B cell (primary cell): Measurements from ENCODE around the gene COG7. TPM values are rescaled to one million over a fixed set of nuclear protein-coding genes. Genes with fewer than 3 reads are reported as not detected.

Experiments
- ATAC-seq: fragments of 200-7000 bp; cut with Tn5 transposase; one replicate; pipeline ENCODE4 v1.10.0; 2021; ENCODE audit warnings: low read depth, mild to moderate bottlenecking, moderate number of reproducible peaks, moderate library complexity
- CTCF ChIA-PET: fragments of 350-600 bp; sonication (Branson Sonifier 250); formaldehyde crosslinking; loops from one replicate; lab custom pipeline; 2021; ENCODE audit warnings: antibody characterized with exemption, inconsistent platforms; lab: Charles Lee
- POLR2A ChIA-PET: fragments of 350-600 bp; sonication (Branson Sonifier 250); formaldehyde crosslinking; loops from one replicate; lab custom pipeline; 2021; ENCODE audit warnings: antibody characterized with exemption; lab: Charles Lee
- DNase-seq: peaks from one replicate; pipeline ENCODE4 v3.0.0; 2013
- H2AFZ ChIP-seq: 2 replicates; pipeline ENCODE4 v1.6.1; 2012; ENCODE audit warnings: mild to moderate bottlenecking, low read depth, low read length; ENCODE audit not compliant: insufficient read depth, poor library complexity, severe bottlenecking
- H3K27ac ChIP-seq, 2 donors: 1 replicate in 1 of 2; 2 replicates in 1 of 2; pipeline ENCODE4 v1.5.1; 2012 to 2013; ENCODE audit warnings: low read length in 2 of 2, mild to moderate bottlenecking in 2 of 2, moderate library complexity in 1 of 2
- H3K27me3 ChIP-seq, 4 experiments: fragments of 200-600 bp in 1 of 4; sonication (generic) in 1 of 4; replicated peaks in 1 of 4; 1 replicate in 2 of 4; 2 replicates in 2 of 4; pipeline versions ENCODE4 v1.6.1 to v1.7.0; 2013 to 2016; ENCODE audit warnings: low read length in 3 of 4, mild to moderate bottlenecking in 2 of 4, mixed read lengths in 1 of 4, moderate library complexity in 1 of 4; ENCODE audit not compliant: insufficient read depth in 4 of 4, control insufficient read depth in 3 of 4; ENCODE audit errors: control extremely low read depth in 1 of 4
- H3K36me3 ChIP-seq, 2 experiments: replicated peaks in 1 of 2; 1 replicate in 1 of 2; 2 replicates in 1 of 2; pipeline versions ENCODE4 v1.6.1 to v1.7.1; 2013; ENCODE audit warnings: low read length in 1 of 2; ENCODE audit not compliant: insufficient read depth in 2 of 2, control insufficient read depth in 1 of 2; ENCODE audit errors: control extremely low read depth in 1 of 2, extremely low read depth in 1 of 2
- H3K4me1 ChIP-seq, 2 donors: fragments of 200-600 bp in 1 of 2; sonication (generic) in 1 of 2; 1 replicate in 1 of 2; 2 replicates in 1 of 2; pipeline versions ENCODE4 v1.5.1 to v1.6.1; 2013 to 2017; ENCODE audit warnings: low read length in 2 of 2; ENCODE audit not compliant: control insufficient read depth in 2 of 2, insufficient read depth in 2 of 2
- H3K4me2 ChIP-seq: replicated peaks from 2 replicates; pipeline ENCODE3; 2012; ENCODE audit warnings: mild to moderate bottlenecking, low read depth, low read length; ENCODE audit not compliant: poor library complexity, severe bottlenecking
- H3K4me3 ChIP-seq, 5 experiments: fragments of 200-600 bp in 1 of 5; sonication (generic) in 1 of 5; 1 replicate in 3 of 5; 2 replicates in 2 of 5; pipeline versions ENCODE4 v1.5.1 to v1.7.0; 2011 to 2016; ENCODE audit warnings: low read length in 4 of 5, mild to moderate bottlenecking in 4 of 5, low read depth in 2 of 5, control low read depth in 1 of 5, moderate library complexity in 1 of 5; ENCODE audit not compliant: insufficient read depth in 1 of 5; ENCODE audit errors: control extremely low read depth in 1 of 5, extremely low read depth in 1 of 5
- H3K79me2 ChIP-seq: fragments of 200-600 bp; sonication (generic); one replicate; pipeline ENCODE4 v1.6.0; 2016; ENCODE audit warnings: low read length; ENCODE audit not compliant: control insufficient read depth, insufficient read depth
- H3K9ac ChIP-seq: fragments of 200-600 bp; sonication (generic); 2 replicates; pipeline ENCODE4 v1.6.1; 2017; ENCODE audit warnings: mild to moderate bottlenecking, low read length, moderate library complexity
- H3K9me3 ChIP-seq, 3 donors: one replicate each; pipeline versions ENCODE4 v1.6.1 to v1.7.1; 2013; ENCODE audit warnings: low read length in 2 of 3; ENCODE audit not compliant: control insufficient read depth in 2 of 3, insufficient read depth in 1 of 3; ENCODE audit errors: control extremely low read depth in 1 of 3
- H4K20me1 ChIP-seq: 2 replicates; pipeline ENCODE4 v1.6.0; 2012; ENCODE audit warnings: mild to moderate bottlenecking, low read length; ENCODE audit not compliant: insufficient read depth, control insufficient read depth, poor library complexity, severe bottlenecking
- H3K27ac Mint-ChIP-seq: one replicate; pipeline ENCODE4 v1.8.0; 2021; ENCODE audit warnings: mixed read lengths
- H3K27me3 Mint-ChIP-seq: one replicate; pipeline ENCODE4 v1.8.0; 2021; ENCODE audit warnings: mixed read lengths
- H3K4me1 Mint-ChIP-seq: one replicate; pipeline ENCODE4 v1.8.0; 2021; ENCODE audit warnings: mixed read lengths
- H3K4me3 Mint-ChIP-seq: one replicate; pipeline ENCODE4 v1.8.0; 2021; ENCODE audit warnings: mixed read lengths
- H3K9me3 Mint-ChIP-seq: one replicate; pipeline ENCODE4 v1.8.0; 2022; ENCODE audit warnings: mixed read lengths; ENCODE audit not compliant: insufficient read depth
- EZH2 ChIP-seq: IDR thresholded peaks from 2 replicates; pipeline ENCODE4 v1.6.1; 2012; ENCODE audit warnings: borderline replicate concordance, low read depth, mild to moderate bottlenecking, moderate library complexity, low read length; ENCODE audit not compliant: insufficient read depth, poor library complexity, severe bottlenecking
- WGBS: methylation state at CpG from one replicate; pipeline ENCODE4 v1.1.5; 2013; ENCODE audit warnings: missing lambda C conversion rate; ENCODE audit not compliant: insufficient coverage; 5-methylcytosine and 5-hydroxymethylcytosine counted together
- intact Hi-C: fragments of 100-400 bp; cut with micrococcal nuclease; formaldehyde crosslinking; loops from one replicate; pipeline ENCODE4 v1.10.0; 2022
- polyA plus RNA-seq: library from polyadenylated mRNA; depleted of rRNA; stranded (reverse); fragments of >200 nt; gene quantifications from 2 replicates; pipeline ENCODE4 v1.2.3, GENCODE V29; 2012
- total RNA-seq, 2 donors: library from RNA; stranded (reverse); fragments of 120-200 nt in 1 of 2; gene quantifications; 1 replicate in 1 of 2; 2 replicates in 1 of 2; pipeline versions ENCODE4 v1.2.3 to v1.2.4, GENCODE V29; 2013 to 2022
- TF ChIP-seq, protein P1 (sequence below): fragments of 200-600 bp; IDR thresholded peaks from one replicate; pipeline ENCODE4 v1.8.0; 2022; ENCODE audit warnings: antibody characterized with exemption, mild to moderate bottlenecking

Gene COG7
- total and polyA plus RNA-seq, 2 donors (not counting 1 experiment from before 2014, with no cell fraction given) = 21.3 to 37.8 TPM

DNA sequence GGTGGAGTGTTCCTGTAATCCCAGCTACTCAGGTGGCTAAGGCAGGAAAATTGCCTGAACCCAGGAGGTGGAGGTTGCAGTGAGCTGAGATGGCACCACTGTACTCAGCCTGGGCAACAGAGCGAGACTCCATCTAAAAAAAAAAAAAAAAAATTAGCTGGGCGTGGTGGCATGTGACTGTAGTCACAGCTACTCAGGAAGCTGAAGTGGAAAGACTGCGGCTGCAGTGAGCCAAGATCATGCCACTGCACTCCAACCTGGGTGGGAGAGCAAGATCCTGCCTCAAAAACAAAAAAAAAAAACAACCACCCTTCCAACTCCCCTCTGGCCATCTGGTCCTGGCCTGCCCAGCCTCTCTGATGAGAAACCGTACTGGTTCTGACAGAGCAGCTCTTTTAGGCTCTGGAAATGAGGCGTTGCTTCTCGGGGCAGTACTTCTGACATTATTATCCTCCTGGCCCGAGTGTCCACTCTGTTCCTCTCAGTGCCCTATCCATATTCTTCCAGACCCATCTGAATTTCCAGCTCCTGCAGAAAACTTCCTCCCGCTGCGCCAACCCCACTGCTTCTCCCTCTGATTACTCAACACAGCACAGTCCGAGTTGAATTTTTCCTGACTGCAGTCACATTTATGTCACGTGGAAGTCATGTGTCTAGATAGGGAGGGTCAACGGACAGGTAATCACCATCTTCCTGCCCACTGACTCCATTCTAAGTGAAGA lies 44.0 kb upstream of the COG7 start:
- peaks cover 3 to 74% of the 10 kb centered on the region in 2 experiments for H3K36me3 ChIP-seq
- Mint-ChIP-seq H3K4me1 (peaks cover 64% of the 10 kb centered on the region), H3K27ac (peak overlapping the region; percentile 76), H3K27me3 (no peaks in the 10 kb centered on the region), H3K4me3 (peak overlapping the region; percentile 67), H3K9me3 (no peaks in the 10 kb centered on the region)
- peaks cover 58 to 64% of the 10 kb centered on the region in 2 donors for H3K4me1 ChIP-seq
- intact Hi-C loops = no loop called here
- H3K4me2 ChIP-seq = peak overlapping the region; percentile 57
- DNase-seq = peak; percentile 50
- H3K79me2 ChIP-seq = peaks cover 100% of the 10 kb centered on the region
- H3K27me3 ChIP-seq = no peaks in the 10 kb centered on the region
- ChIA-PET CTCF (interaction anchor here (1.1 to 2.3 kb wide), 3 partner anchors 11 to 100 kb away, joined by 3 to 8 read pairs (median 3); partner anchors contain the start of gene NDUFAB1), POLR2A (interaction anchor here (0.5 to 1.5 kb wide), 4 partner anchors 14 to 58 kb away, joined by 3 to 6 read pairs (median 4); partner anchors contain the start of gene GGA2)
- no peaks in the 10 kb centered on the region for H3K9me3 ChIP-seq
- peak overlapping the region; percentile 14 to 54 for H3K27ac ChIP-seq
- 64% methylated on average over 5 of the region's 12 CpGs for WGBS
- TF ChIP-seq, protein P1, sequence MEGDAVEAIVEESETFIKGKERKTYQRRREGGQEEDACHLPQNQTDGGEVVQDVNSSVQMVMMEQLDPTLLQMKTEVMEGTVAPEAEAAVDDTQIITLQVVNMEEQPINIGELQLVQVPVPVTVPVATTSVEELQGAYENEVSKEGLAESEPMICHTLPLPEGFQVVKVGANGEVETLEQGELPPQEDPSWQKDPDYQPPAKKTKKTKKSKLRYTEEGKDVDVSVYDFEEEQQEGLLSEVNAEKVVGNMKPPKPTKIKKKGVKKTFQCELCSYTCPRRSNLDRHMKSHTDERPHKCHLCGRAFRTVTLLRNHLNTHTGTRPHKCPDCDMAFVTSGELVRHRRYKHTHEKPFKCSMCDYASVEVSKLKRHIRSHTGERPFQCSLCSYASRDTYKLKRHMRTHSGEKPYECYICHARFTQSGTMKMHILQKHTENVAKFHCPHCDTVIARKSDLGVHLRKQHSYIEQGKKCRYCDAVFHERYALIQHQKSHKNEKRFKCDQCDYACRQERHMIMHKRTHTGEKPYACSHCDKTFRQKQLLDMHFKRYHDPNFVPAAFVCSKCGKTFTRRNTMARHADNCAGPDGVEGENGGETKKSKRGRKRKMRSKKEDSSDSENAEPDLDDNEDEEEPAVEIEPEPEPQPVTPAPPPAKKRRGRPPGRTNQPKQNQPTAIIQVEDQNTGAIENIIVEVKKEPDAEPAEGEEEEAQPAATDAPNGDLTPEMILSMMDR = no peak
- TF ChIP-seq EZH2 = no peak
- H3K9ac ChIP-seq = no peak overlapping the region
- H4K20me1 ChIP-seq = peaks cover 100% of the 10 kb centered on the region
- peak; percentile 76 for ATAC-seq
- H3K4me3 ChIP-seq = no peak overlapping the region
- no peak overlapping the region for H2AFZ ChIP-seq

DNA sequence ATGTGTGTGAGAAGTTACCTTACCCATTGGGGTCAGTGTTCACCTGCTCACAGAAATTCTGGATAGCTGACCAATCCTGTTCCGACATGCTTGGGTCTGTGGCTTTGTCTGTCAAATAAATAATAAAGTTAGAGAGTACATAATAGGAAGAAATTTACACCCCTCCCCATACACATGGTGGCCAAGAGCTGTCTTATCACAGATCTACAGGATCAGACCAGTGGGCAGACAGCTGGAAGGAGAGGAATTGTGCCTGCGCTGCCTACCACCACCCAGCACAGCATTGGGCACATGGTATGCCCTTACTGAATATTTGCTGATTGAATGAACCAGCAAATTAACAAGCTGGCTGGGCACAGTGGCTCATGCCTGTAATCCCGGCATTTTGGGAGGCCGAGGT lies 42.7 kb upstream of the COG7 start:
- no peak for ATAC-seq
- H3K9me3 ChIP-seq = no peaks in the 10 kb centered on the region
- intact Hi-C loops = no loop called here
- Mint-ChIP-seq H3K4me1 (peaks cover 54% of the 10 kb centered on the region), H3K9me3 (no peaks in the 10 kb centered on the region), H3K27ac (no peak overlapping the region), H3K4me3 (no peak overlapping the region), H3K27me3 (no peaks in the 10 kb centered on the region)
- peak overlapping the region in 1 of 2 donors; percentile 51 for H3K27ac ChIP-seq
- H3K79me2 ChIP-seq = peaks cover 100% of the 10 kb centered on the region
- H2AFZ ChIP-seq = no peak overlapping the region
- ChIA-PET CTCF (interaction anchor here (0.7 to 1.7 kb wide), 4 partner anchors 9 to 55 kb away, joined by 3 to 4 read pairs (median 3); no protein-coding TSS in a partner anchor), POLR2A (interaction anchor here (0.7 to 1.2 kb wide), 2 partner anchors 19 to 21 kb away, joined by 3 to 4 read pairs; no protein-coding TSS in a partner anchor)
- no peak for DNase-seq
- no peak overlapping the region for H3K9ac ChIP-seq
- H4K20me1 ChIP-seq = peaks cover 100% of the 10 kb centered on the region
- no peaks in the 10 kb centered on the region for H3K27me3 ChIP-seq
- TF ChIP-seq, protein P1 = no peak
- no peak for TF ChIP-seq EZH2
- H3K4me1 ChIP-seq = peaks cover 45 to 51% of the 10 kb centered on the region in 2 donors
- no peak overlapping the region for H3K4me3 ChIP-seq
- H3K4me2 ChIP-seq = no peak overlapping the region
- 100% methylated on average over 1 of the region's 4 CpGs for WGBS
- H3K36me3 ChIP-seq = peaks cover 3 to 74% of the 10 kb centered on the region in 2 experiments
